HepG2 (cell line): Measurements from ENCODE around the gene RAB11FIP5. TPM values are rescaled to one million over a fixed set of nuclear protein-coding genes. Genes with fewer than 3 reads are reported as not detected.

ENCODE experiments used
- ATAC-seq: fragments of 200-7000 bp; cut with Tn5 transposase; 3 replicates; pipeline ENCODE4 v1.9.1; 2020; ENCODE audit warnings: mild to moderate bottlenecking, moderate library complexity
- BruUV-seq: library from RNA; stranded (reverse); fragments of 400-500 nt; replicated peaks from 2 replicates; lab custom pipeline; 2021; lab: Mats Ljungman, UMichigan
- CTCF ChIA-PET: fragments of 300-600 bp; formaldehyde crosslinking; extraction: SDS; loops from one replicate; lab custom pipeline; 2021; ENCODE audit warnings: low total read pairs, inconsistent platforms, low intra/inter-chr PET ratio; lab: Yijun Ruan, JAX
- POLR2A ChIA-PET: fragments of 350-600 bp; sonication (Branson Sonifier 250); formaldehyde crosslinking; loops from one replicate; lab custom pipeline; 2020; ENCODE audit warnings: antibody characterized with exemption, inconsistent platforms; lab: Yijun Ruan, JAX
- DNase-seq: peaks from one replicate; pipeline ENCODE4 v3.0.0-alpha.2; 2015; ENCODE audit warnings: low spot score
- FAIRE-seq: peaks from 3 replicates; lab custom pipeline; 2011; peaks lifted over from hg19 to GRCh38; lab: Jason Lieb, UNC
- H2AFZ ChIP-seq: one replicate; pipeline ENCODE4 v1.6.1; 2011; ENCODE audit warnings: low read length, inconsistent platforms
- H3K27ac ChIP-seq: fragments of 300-600 bp; 3 replicates; pipeline ENCODE4 v1.8.0; 2011; ENCODE audit warnings: mixed run types, mild to moderate bottlenecking, mixed read lengths, low read length, inconsistent platforms; ENCODE audit not compliant: insufficient read depth; ENCODE audit errors: extremely low read length
- H3K27me3 ChIP-seq, 2 experiments: fragments of 200-600 bp in 1 of 2; 2 replicates in 1 of 2; 3 replicates in 1 of 2; pipeline versions ENCODE4 v1.6.0 to v1.8.0; 2011; ENCODE audit warnings: low read length in 2 of 2, mild to moderate bottlenecking in 2 of 2, moderate library complexity in 2 of 2, inconsistent platforms in 1 of 2; ENCODE audit not compliant: insufficient read depth in 2 of 2, control insufficient read depth in 1 of 2
- H3K36me3 ChIP-seq, 2 experiments: fragments of 200-600 bp in 1 of 2; replicated peaks in 1 of 2; 2 replicates in 1 of 2; 3 replicates in 1 of 2; pipeline versions ENCODE4 v1.5.1 to v1.8.0; 2011; ENCODE audit warnings: low read length in 2 of 2, inconsistent platforms in 1 of 2; ENCODE audit not compliant: insufficient read depth in 2 of 2, control insufficient read depth in 1 of 2
- H3K4me1 ChIP-seq: 2 replicates; pipeline ENCODE4 v1.5.1; 2012; ENCODE audit warnings: low read length, inconsistent platforms; ENCODE audit not compliant: insufficient read depth
- H3K4me2 ChIP-seq: 2 replicates; pipeline ENCODE4 v1.6.0; 2011; ENCODE audit warnings: low read depth, low read length, inconsistent platforms
- H3K4me3 ChIP-seq, 3 experiments: fragments of 200-600 bp in 1 of 3; sonication (generic), shearing (Covaris generic) in 1 of 3; replicated peaks in 1 of 3; 2 replicates each; pipeline ENCODE4 v1.5.1; 2011 to 2016; ENCODE audit warnings: low read length in 3 of 3, inconsistent platforms in 2 of 3, low read depth in 2 of 3, mild to moderate bottlenecking in 2 of 3, control low read depth in 1 of 3, mixed read lengths in 1 of 3; ENCODE audit not compliant: insufficient read depth in 1 of 3
- H3K79me2 ChIP-seq: one replicate; pipeline ENCODE4 v1.6.1; 2011; ENCODE audit warnings: low read length, inconsistent platforms; ENCODE audit not compliant: insufficient read depth
- H3K9ac ChIP-seq: 2 replicates; pipeline ENCODE4 v1.6.0; 2011; ENCODE audit warnings: mild to moderate bottlenecking, low read depth, low read length, inconsistent platforms; ENCODE audit not compliant: insufficient read depth
- H3K9me3 ChIP-seq: 2 replicates; pipeline ENCODE4 v1.5.1; 2012; ENCODE audit warnings: mild to moderate bottlenecking, low read length
- H4K20me1 ChIP-seq: 2 replicates; pipeline ENCODE4 v1.6.0; 2011; ENCODE audit warnings: inconsistent platforms, mild to moderate bottlenecking, low read length, moderate library complexity; ENCODE audit not compliant: insufficient read depth
- NCOA2 ChIP-seq: sonication (generic); formaldehyde crosslinking; IDR thresholded peaks from 2 replicates; pipeline ENCODE4 v1.8.0; 2022; ENCODE audit warnings: inconsistent platforms
- TP53 ChIP-seq: sonication (generic); formaldehyde crosslinking; conservative IDR thresholded peaks from 2 replicates; pipeline ENCODE4 v1.4.0; 2020; ENCODE audit warnings: missing genetic modification reagents
- ZBTB33 ChIP-seq: sonication (generic); formaldehyde crosslinking; IDR thresholded peaks from 2 replicates; pipeline ENCODE4 v1.4.0; 2020; ENCODE audit warnings: missing genetic modification reagents
- WGBS: methylation state at CpG from one replicate; pipeline ENCODE4 v1.1.6; 2017; ENCODE audit warnings: low lambda C conversion rate; 5-methylcytosine and 5-hydroxymethylcytosine counted together
- in situ Hi-C: cut with HindIII; loops from 2 replicates; pipeline ENCODE4 v1.10.0; 2017; ENCODE audit warnings: low pct_unique_long_range_greater_than_20kb; ENCODE audit not compliant: extremely low pct_ligation_motif_present
- intact Hi-C: fragments of 100-400 bp; cut with micrococcal nuclease; formaldehyde crosslinking; loops from one replicate; pipeline ENCODE4 v1.10.0; 2022; ENCODE audit not compliant: unreplicated experiment
- polyA plus RNA-seq, 8 experiments: library from polyadenylated mRNA; depleted of rRNA in 3 of 8; stranded (reverse) in 7 of 8; unstranded in 1 of 8; fragments of >200 nt; fragmentation: Illumina TruSeq in 4 of 8; extraction: Trizol in 4 of 8; gene quantifications; 2 replicates each; pipeline versions ENCODE4 v1.2.1 to v1.2.3, GENCODE V29; 2011 to 2016; ENCODE audit warnings: low read depth in 4 of 8, missing spikeins in 1 of 8, mixed read lengths in 1 of 8; ENCODE audit not compliant: insufficient read depth in 1 of 8
- total RNA-seq, 5 experiments: library from RNA; depleted of rRNA; stranded (reverse); fragments of >200 nt; fragmentation: Illumina TruSeq; extraction: Trizol; gene quantifications; 2 replicates each; pipeline ENCODE4 v1.2.3, GENCODE V29; 2016; ENCODE audit warnings: low read depth in 1 of 5

The RAB11FIP5 gene
- total and polyA plus RNA-seq, 2 of the 13 experiments (the other 11 are each of a cell fraction or from before 2014, with no cell fraction given): 9.4 to 22.9 TPM

DNA sequence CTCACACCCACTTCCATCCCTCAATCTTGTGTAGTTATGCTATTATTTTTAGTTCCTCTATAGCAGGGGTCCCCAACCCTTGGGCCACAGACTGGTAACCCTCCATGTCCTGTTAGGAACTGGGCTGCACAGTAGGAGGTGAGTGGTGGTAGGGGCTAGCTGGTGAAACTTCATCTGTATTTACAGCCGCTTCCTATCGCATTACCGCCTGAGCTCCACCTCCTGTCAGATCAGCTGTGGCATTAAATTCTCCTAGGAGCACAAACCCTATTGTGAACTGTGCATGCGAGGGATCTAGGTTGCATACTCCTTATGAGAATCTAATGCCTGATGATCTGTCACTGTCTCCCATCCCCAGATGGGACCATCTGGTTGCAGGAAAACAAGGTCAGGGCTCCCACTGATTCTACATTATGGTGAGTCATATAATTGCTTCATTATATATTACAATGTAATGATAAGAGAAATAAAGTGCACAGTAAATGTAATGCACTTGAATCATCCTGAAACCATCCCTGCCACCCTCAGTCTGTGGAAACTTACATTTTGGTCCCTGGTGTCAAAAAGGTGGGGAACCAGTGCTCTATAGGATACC, 1.6 kb upstream of the RAB11FIP5 start:
- POLR2A ChIA-PET: interaction anchor here (2.6 kb wide), 1 partner anchor 43 kb away, joined by 8 read pairs; the partner anchor contains the start of gene SFXN5
- DNase-seq: no peak

More for the DNA sequence above, 1.6 kb upstream of the RAB11FIP5 start:
- Histone ChIP-seq H3K27me3 (no peaks in the 10 kb centered on the region; a peak in 2 of 5 replicates), H3K36me3 (no peaks in the 10 kb centered on the region; a peak in 1 of 5 replicates), H3K9ac (no peak overlapping the region), H3K4me1 (peaks cover 50% of the 10 kb centered on the region), H3K4me2 (no peak overlapping the region), H2AFZ (no peak overlapping the region), H3K4me3 (no peak overlapping the region), H4K20me1 (peaks cover 13% of the 10 kb centered on the region), H3K27ac (no peak overlapping the region), H3K9me3 (no peaks in the 10 kb centered on the region), H3K79me2 (peaks cover 28% of the 10 kb centered on the region)
- 90% methylated on average over 4 of the region's 4 CpGs for WGBS
- FAIRE-seq (no peak), ATAC-seq (no peak)
- no TSS peak for BruUV-seq
- CTCF ChIA-PET: no interaction called here
- TF ChIP-seq NCOA2 (CRISPR knock-in tag): no peak
- TF ChIP-seq TP53 (CRISPR knock-in tag): no peak
- TF ChIP-seq ZBTB33 (CRISPR knock-in tag): peak; percentile 67
- intact Hi-C loops (no loop called here), in situ Hi-C loops (no loop called here)
